Common myeloid progenitor, CD34-positive (primary cell): ENCODE data around the gene CLDN7.

Experiments
- CTCF ChIA-PET: fragments of 350-600 bp; sonication (Branson Sonifier 250); formaldehyde crosslinking; loops from one replicate; lab custom pipeline; 2021; ENCODE audit warnings: antibody characterized with exemption; lab: Charles Lee
- POLR2A ChIA-PET: fragments of 350-600 bp; sonication (Branson Sonifier 250); formaldehyde crosslinking; loops from one replicate; lab custom pipeline; 2021; ENCODE audit warnings: antibody characterized with exemption; lab: Charles Lee
- DNase-seq, 3 donors: peaks; one replicate each; pipeline versions ENCODE4 v3.0.0 to v3.0.0-alpha.2; 2013
- H3K27ac ChIP-seq, 2 experiments: 1 replicate in 1 of 2; 2 replicates in 1 of 2; pipeline ENCODE4 v1.7.0; 2013; ENCODE audit warnings: inconsistent platforms in 2 of 2, low read length in 2 of 2, mild to moderate bottlenecking in 2 of 2, low read depth in 1 of 2, moderate library complexity in 1 of 2; ENCODE audit not compliant: severe bottlenecking in 2 of 2, insufficient read depth in 1 of 2, poor library complexity in 1 of 2
- H3K27me3 ChIP-seq, 5 experiments: replicated peaks in 2 of 5; 1 replicate in 3 of 5; 2 replicates in 2 of 5; pipeline versions ENCODE4 v1.6.1 to v1.7.0; 2013; ENCODE audit warnings: low read length in 4 of 5, mild to moderate bottlenecking in 2 of 5, moderate library complexity in 2 of 5, inconsistent platforms in 1 of 5; ENCODE audit not compliant: insufficient read depth in 5 of 5, control insufficient read depth in 4 of 5
- H3K36me3 ChIP-seq, 4 experiments: 1 replicate in 2 of 4; 2 replicates in 2 of 4; pipeline versions ENCODE4 v1.6.1 to v1.7.0; 2013; ENCODE audit warnings: low read length in 3 of 4, control low read depth in 1 of 4, mild to moderate bottlenecking in 1 of 4; ENCODE audit not compliant: control insufficient read depth in 4 of 4, insufficient read depth in 4 of 4
- H3K4me1 ChIP-seq, 4 experiments: 1 replicate in 3 of 4; 2 replicates in 1 of 4; pipeline versions ENCODE4 v1.6.1 to v1.7.1; 2013; ENCODE audit warnings: low read length in 3 of 4, mild to moderate bottlenecking in 3 of 4, control low read depth in 1 of 4, inconsistent platforms in 1 of 4, moderate library complexity in 1 of 4; ENCODE audit not compliant: control insufficient read depth in 4 of 4, insufficient read depth in 4 of 4; ENCODE audit errors: control extremely low read depth in 1 of 4
- H3K4me3 ChIP-seq, 7 experiments: 1 replicate in 4 of 7; 2 replicates in 3 of 7; pipeline versions ENCODE4 v1.5.1 to v1.7.0; 2013; ENCODE audit warnings: mild to moderate bottlenecking in 7 of 7, low read length in 6 of 7, moderate library complexity in 6 of 7, inconsistent platforms in 2 of 7, low read depth in 2 of 7, control low read depth in 1 of 7; ENCODE audit not compliant: insufficient read depth in 4 of 7, control insufficient read depth in 1 of 7; ENCODE audit errors: extremely low read depth in 1 of 7
- H3K9me3 ChIP-seq, 5 experiments: 1 replicate in 4 of 5; 2 replicates in 1 of 5; pipeline versions ENCODE4 v1.6.1 to v1.7.1; 2013; ENCODE audit warnings: low read length in 4 of 5, mild to moderate bottlenecking in 2 of 5, inconsistent platforms in 1 of 5, low read depth in 1 of 5, moderate library complexity in 1 of 5; ENCODE audit not compliant: control insufficient read depth in 4 of 5, insufficient read depth in 2 of 5; ENCODE audit errors: control extremely low read depth in 1 of 5
- WGBS: methylation state at CpG from one replicate; pipeline ENCODE4 v1.1.5; 2013; ENCODE audit not compliant: insufficient coverage; 5-methylcytosine and 5-hydroxymethylcytosine counted together

Gene CLDN7

DNA sequence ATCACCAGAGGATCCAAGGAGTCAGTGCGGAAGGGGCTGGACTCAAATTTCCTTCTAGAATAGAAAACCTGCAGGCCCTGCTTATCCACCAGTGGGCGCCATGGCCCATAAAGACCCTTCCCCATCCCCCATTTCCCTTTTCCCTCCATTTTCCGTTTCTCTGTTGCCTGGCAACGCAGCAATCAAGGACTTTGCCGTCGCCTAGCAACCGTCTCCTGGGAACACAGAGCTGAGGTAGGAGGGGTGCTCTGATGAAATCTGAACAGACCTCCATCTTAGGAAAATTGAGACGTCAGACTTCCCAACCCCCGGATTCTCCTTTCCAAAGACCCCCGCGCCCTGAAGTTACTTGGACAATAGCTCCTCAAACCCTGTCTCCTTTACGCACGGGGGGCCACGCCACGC lies 48.4 kb downstream of the CLDN7 start:
- peak; percentile 93 to 97 (median 96) for DNase-seq
- ChIA-PET CTCF (interaction anchor here (0.8 to 2.7 kb wide), 10 partner anchors 20 to 168 kb away, joined by 3 to 17 read pairs (median 4); partner anchors contain the start of genes CTDNEP1, DVL2 and PHF23), POLR2A (interaction anchor here (1.1 kb wide), 1 partner anchor 25 kb away, joined by 4 read pairs; no protein-coding TSS in a partner anchor)
- Histone ChIP-seq H3K4me1 (peaks cover 8 to 53% (median 46%) of the 10 kb centered on the region in 4 experiments), H3K9me3 (no peaks in the 10 kb centered on the region), H3K36me3 (peaks cover 0 to 5% (median 0%) of the 10 kb centered on the region in 4 experiments), H3K4me3 (peak overlapping the region in 6 of 7 experiments; percentile 49 to 82 (median 68)), H3K27me3 (no peaks in the 10 kb centered on the region), H3K27ac (peak overlapping the region; percentile 87 to 94)
- 8% methylated on average over 14 of the region's 15 CpGs for WGBS

DNA sequence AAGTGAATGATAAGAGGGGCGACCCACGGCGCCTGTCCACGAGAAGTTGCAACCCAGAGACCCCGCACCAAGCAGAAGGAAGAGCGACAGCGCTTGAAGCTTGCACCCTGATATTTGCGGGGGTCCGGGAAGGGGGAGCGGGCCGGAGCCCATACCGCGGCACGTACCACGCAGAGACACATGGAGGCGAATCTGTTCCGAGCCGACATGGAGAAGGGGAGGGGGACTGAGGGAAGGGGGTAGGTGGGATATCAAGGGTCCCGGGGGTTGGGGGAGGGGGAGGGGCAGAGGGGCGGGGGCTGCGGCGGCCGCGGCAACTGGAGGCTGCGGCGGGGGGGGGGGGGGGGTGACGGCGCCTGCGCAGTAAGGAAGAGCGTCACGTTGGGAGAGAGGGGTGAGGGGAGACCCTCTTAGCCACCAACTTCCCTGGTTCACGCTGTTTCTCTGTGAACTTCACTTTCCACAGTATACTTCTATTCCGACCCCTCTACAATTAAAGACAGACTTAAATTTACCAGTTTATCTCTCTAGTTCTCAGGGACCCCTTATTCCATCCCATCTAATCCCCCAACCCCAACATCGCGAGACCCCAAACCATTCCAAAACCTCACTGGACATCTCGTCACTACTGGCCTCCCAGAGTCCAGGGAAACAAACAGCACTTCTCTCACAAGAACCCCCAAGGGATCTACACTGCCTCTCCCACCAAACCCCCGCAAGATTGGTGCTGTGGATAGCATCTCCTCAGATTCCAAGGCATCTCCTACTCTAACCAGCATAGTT lies 50.6 kb downstream of the CLDN7 start:
- H3K36me3 ChIP-seq = peaks cover 0 to 5% (median 0%) of the 10 kb centered on the region in 4 experiments
- no peak overlapping the region for H3K4me3 ChIP-seq
- no peak for DNase-seq
- ChIA-PET POLR2A (no interaction called here), CTCF (interaction anchor here (0.7 kb wide), 1 partner anchor 9 kb away, joined by 3 read pairs; no protein-coding TSS in a partner anchor)
- H3K9me3 ChIP-seq = no peaks in the 10 kb centered on the region
- H3K27me3 ChIP-seq = no peaks in the 10 kb centered on the region
- WGBS = 75% methylated on average over 8 of the region's 37 CpGs
- H3K4me1 ChIP-seq = peaks cover 8 to 36% (median 29%) of the 10 kb centered on the region in 4 experiments
- no peak overlapping the region for H3K27ac ChIP-seq
